Measurements from ENCODE around the gene SBK3.

DNA sequence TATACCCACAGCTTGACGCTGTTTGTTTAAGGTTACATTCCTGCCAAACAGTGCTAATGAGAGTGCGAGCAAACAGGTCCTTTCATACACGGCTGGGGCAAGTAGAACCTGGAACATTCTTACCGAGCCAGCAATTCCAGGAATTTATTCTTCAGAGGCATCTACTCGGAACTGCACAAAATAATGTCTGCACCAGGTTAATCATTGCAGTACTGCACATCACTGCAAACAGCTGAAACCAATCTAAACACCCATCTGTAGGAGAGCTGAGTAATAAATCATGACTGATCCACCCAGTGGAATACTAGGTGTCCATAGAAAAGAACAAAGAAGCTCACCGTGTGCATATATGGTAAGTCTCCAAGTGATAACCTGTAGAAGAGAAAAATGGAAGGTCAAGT lies 36.5 kb upstream of the SBK3 start:
- TF ChIP-seq, protein P1, sequence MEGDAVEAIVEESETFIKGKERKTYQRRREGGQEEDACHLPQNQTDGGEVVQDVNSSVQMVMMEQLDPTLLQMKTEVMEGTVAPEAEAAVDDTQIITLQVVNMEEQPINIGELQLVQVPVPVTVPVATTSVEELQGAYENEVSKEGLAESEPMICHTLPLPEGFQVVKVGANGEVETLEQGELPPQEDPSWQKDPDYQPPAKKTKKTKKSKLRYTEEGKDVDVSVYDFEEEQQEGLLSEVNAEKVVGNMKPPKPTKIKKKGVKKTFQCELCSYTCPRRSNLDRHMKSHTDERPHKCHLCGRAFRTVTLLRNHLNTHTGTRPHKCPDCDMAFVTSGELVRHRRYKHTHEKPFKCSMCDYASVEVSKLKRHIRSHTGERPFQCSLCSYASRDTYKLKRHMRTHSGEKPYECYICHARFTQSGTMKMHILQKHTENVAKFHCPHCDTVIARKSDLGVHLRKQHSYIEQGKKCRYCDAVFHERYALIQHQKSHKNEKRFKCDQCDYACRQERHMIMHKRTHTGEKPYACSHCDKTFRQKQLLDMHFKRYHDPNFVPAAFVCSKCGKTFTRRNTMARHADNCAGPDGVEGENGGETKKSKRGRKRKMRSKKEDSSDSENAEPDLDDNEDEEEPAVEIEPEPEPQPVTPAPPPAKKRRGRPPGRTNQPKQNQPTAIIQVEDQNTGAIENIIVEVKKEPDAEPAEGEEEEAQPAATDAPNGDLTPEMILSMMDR (conservative IDR thresholded peaks at IDR 0.05; ENCODE audit: low read depth, low read length), result no peak
- TF ChIP-seq EZH2phosphoT487 (IDR thresholded peaks at IDR 0.05; ENCODE audit: borderline replicate concordance, low read length), result no peak
